Spleen (tissue), 11 donors: ENCODE results near the gene ACVRL1. TPM values are rescaled to one million over a fixed set of nuclear protein-coding genes. Genes with fewer than 3 reads are reported as not detected.

Experiments
- DNase-seq: peaks from one replicate; pipeline ENCODE4 v3.0.0-alpha.2; 2020
- H3K27ac ChIP-seq, 8 donors: fragments of 200-600 bp; sonication (generic) in 7 of 8; 1 replicate in 4 of 8; 2 replicates in 4 of 8; pipeline versions ENCODE4 v1.5.0 to v1.8.0; 2016 to 2021; ENCODE audit warnings: inconsistent platforms in 4 of 8, mild to moderate bottlenecking in 4 of 8, moderate library complexity in 1 of 8
- H3K27me3 ChIP-seq, 7 donors: fragments of 200-600 bp; sonication (generic) in 6 of 7; replicated peaks in 1 of 7; 1 replicate in 4 of 7; 2 replicates in 3 of 7; pipeline versions ENCODE4 v1.5.0 to v1.8.0; 2016 to 2021; ENCODE audit warnings: inconsistent platforms in 3 of 7, mild to moderate bottlenecking in 1 of 7
- H3K36me3 ChIP-seq, 6 donors: fragments of 200-600 bp; sonication (generic) in 5 of 6; 1 replicate in 4 of 6; 2 replicates in 2 of 6; pipeline versions ENCODE4 v1.5.0 to v1.8.0; 2016 to 2021; ENCODE audit warnings: inconsistent platforms in 2 of 6
- H3K4me1 ChIP-seq, 6 donors: fragments of 200-600 bp; sonication (generic) in 5 of 6; 1 replicate in 3 of 6; 2 replicates in 3 of 6; pipeline versions ENCODE4 v1.5.0 to v1.8.0; 2016 to 2021; ENCODE audit warnings: inconsistent platforms in 3 of 6
- H3K4me3 ChIP-seq, 8 donors: fragments of 200-600 bp; sonication (generic) in 7 of 8; 1 replicate in 4 of 8; 2 replicates in 4 of 8; pipeline versions ENCODE4 v1.5.0 to v1.8.0; 2016 to 2021; ENCODE audit warnings: inconsistent platforms in 4 of 8, mild to moderate bottlenecking in 4 of 8, moderate library complexity in 2 of 8
- H3K9me3 ChIP-seq, 8 donors: fragments of 200-600 bp; sonication (generic) in 7 of 8; 1 replicate in 4 of 8; 2 replicates in 4 of 8; pipeline versions ENCODE4 v1.5.0 to v1.8.0; 2016 to 2021; ENCODE audit warnings: inconsistent platforms in 4 of 8
- POLR2A ChIP-seq, 3 donors: fragments of 450-650 bp; IDR thresholded peaks; one replicate each; pipeline ENCODE4 v1.5.1; 2017; ENCODE audit warnings: antibody characterized with exemption in 3 of 3, mild to moderate bottlenecking in 1 of 3
- POLR2AphosphoS5 ChIP-seq, 3 donors: sonication (generic); formaldehyde crosslinking; IDR thresholded peaks; one replicate each; pipeline ENCODE4 v1.5.1; 2017; ENCODE audit warnings: antibody characterized with exemption in 3 of 3
- WGBS, 5 donors: extraction: QIAGEN DNeasy Blood & Tissue Kit in 3 of 5; methylation state at CpG; one replicate each; pipeline versions ENCODE4 v1.1.5 to v1.1.7; 2013 to 2018; 5-methylcytosine and 5-hydroxymethylcytosine counted together
- intact Hi-C: fragments of 100-400 bp; cut with DNase I; formaldehyde crosslinking; loops from one replicate; pipeline ENCODE4 v1.15.0; 2023; ENCODE audit warnings: low total_unique reads
- polyA plus RNA-seq, 3 donors: library from polyadenylated mRNA; stranded (reverse); fragments of 200-250 nt; gene quantifications; one replicate each; pipeline ENCODE4 v1.2.1, GENCODE V29; 2013
- total RNA-seq, 7 donors: library from RNA; depleted of rRNA in 3 of 7; stranded (reverse); fragments of >200 nt in 3 of 7; fragmentation: NEBNext Ultra II Directional in 4 of 7; extraction: Animal tissue kit (Norgen Biotek cat#: 25700) in 4 of 7; gene quantifications; one replicate each; pipeline versions ENCODE4 v1.1.0 to v1.2.1, GENCODE V29; 2016 to 2021
- TF ChIP-seq, protein P1 (sequence below), 11 experiments: fragments of 200-600 bp in 7 of 11; fragments of 450-650 bp in 4 of 11; sonication (generic) in 4 of 11; IDR thresholded peaks in 8 of 11; conservative IDR thresholded peaks in 3 of 11; 1 replicate in 7 of 11; 2 replicates in 4 of 11; pipeline versions ENCODE4 v1.4.0 to v1.8.0; 2016 to 2021; ENCODE audit warnings: antibody characterized with exemption in 11 of 11, inconsistent platforms in 4 of 11, mild to moderate bottlenecking in 1 of 11
- donor health status: healthy with polysubstance abuse.
- donor health status: DM: no; HTN: no; CAD: no; lungs with moderate emphysema.
- donor health status: DM: no; HTN: no; CAD: no.
- donor health status: Bipolar disorder and iron deficiency.
- donor health status: healthy.
- donor health status: DM: no; HTN: no; CAD: no.
- donor health status: DM: yes; HTN: yes; CAD: no.

ACVRL1 gene
- total and polyA plus RNA-seq, 10 donors: 12.5 to 109 (median 89.1) TPM

DNA sequence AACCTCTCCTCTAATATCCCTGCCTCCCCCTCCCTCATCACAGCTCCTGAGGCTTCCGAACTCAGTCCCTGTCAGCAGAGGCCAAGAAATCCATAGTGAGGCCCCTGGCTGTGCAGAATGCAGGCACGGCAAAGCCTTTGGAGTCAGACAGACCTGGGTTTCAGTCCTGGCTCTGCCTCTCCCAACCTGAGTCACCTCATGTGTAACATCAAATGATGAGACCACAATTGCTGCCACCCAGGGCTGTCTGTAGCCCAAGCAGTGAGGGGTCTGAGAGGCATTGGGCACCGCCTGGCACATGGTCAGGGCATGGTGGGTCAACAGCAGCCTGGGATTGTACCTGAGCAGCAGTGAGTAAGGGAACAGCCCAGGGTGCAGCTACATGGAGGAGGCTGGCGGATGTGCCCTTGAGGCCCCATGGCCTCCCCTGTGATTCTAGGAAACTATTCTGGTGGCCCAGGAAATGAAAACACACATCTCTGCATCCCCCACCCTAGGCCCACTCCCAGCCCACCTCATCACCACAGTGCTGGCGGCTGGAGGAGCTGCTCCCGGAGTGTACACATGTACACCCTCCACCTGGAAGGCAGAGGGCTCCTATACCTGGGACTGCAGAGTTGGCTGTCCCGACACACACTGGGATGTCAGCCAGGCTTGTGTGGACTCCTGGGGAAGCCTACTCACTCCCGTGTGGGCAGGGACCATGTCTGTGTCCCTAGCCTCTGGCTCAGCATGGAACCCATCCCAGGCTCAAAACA, 11.7 kb upstream of the ACVRL1 start:
- Histone ChIP-seq H3K27ac (peak overlapping the region in 3 of 8 donors; percentile 2 to 50 (median 28)), H3K9me3 (no peaks in the 10 kb centered on the region), H3K4me1 (peaks cover 0 to 49% (median 22%) of the 10 kb centered on the region in 6 donors), H3K36me3 (no peaks in the 10 kb centered on the region), H3K4me3 (no peak overlapping the region), H3K27me3 (peaks cover 0 to 4% (median 0%) of the 10 kb centered on the region in 7 donors)
- WGBS, 5 donors: 82 to 93% (median 91%) methylated on average over 7 to 8 of the region's 8 CpGs
- peak; percentile 63 for DNase-seq
- TF ChIP-seq POLR2AphosphoS5 (IDR thresholded peaks at IDR 0.05): no peak
- TF ChIP-seq, protein P1, sequence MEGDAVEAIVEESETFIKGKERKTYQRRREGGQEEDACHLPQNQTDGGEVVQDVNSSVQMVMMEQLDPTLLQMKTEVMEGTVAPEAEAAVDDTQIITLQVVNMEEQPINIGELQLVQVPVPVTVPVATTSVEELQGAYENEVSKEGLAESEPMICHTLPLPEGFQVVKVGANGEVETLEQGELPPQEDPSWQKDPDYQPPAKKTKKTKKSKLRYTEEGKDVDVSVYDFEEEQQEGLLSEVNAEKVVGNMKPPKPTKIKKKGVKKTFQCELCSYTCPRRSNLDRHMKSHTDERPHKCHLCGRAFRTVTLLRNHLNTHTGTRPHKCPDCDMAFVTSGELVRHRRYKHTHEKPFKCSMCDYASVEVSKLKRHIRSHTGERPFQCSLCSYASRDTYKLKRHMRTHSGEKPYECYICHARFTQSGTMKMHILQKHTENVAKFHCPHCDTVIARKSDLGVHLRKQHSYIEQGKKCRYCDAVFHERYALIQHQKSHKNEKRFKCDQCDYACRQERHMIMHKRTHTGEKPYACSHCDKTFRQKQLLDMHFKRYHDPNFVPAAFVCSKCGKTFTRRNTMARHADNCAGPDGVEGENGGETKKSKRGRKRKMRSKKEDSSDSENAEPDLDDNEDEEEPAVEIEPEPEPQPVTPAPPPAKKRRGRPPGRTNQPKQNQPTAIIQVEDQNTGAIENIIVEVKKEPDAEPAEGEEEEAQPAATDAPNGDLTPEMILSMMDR (IDR thresholded peaks at IDR 0.05 in 8 of 11, conservative IDR thresholded peaks at IDR 0.05 in 3 of 11): no peak
- no peak for TF ChIP-seq POLR2A (IDR thresholded peaks at IDR 0.05)
- intact Hi-C loops: loop anchor here (2.0 kb wide), 1 partner anchor 85 kb away; no protein-coding TSS in a partner anchor

DNA sequence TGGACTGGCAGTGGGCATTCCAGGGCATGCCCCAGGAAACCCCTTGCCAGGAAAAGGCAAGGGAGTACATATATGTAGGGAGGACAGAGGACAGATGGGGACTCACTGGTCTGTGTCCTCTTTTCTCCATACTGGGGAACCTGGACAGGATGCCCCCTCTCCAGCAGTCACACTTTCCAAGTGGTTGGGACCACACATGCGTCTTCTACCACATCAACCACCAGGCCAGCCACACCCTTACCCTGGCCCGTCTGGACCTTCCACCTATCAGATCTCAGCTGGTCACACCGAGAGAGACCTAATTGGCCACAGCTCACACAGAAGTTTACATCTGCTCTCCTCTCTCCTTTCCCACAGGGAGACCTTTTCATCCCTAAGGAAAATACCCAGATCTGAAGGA, 11.1 kb upstream of the ACVRL1 start:
- Histone ChIP-seq H3K9me3 (no peaks in the 10 kb centered on the region), H3K4me1 (peaks cover 0 to 49% (median 22%) of the 10 kb centered on the region in 6 donors), H3K27me3 (peaks cover 0 to 4% (median 0%) of the 10 kb centered on the region in 7 donors), H3K4me3 (no peak overlapping the region), H3K27ac (peak overlapping the region in 2 of 8 donors; percentile 56 to 65), H3K36me3 (no peaks in the 10 kb centered on the region)
- TF ChIP-seq POLR2A (IDR thresholded peaks at IDR 0.05) (no peak), POLR2AphosphoS5 (IDR thresholded peaks at IDR 0.05) (no peak)
- TF ChIP-seq, protein P1 (IDR thresholded peaks at IDR 0.05 in 8 of 11, conservative IDR thresholded peaks at IDR 0.05 in 3 of 11): no peak
- DNase-seq: no peak
- 64 to 92% (median 79%) methylated on average over 3 of the region's 3 CpGs for WGBS, 5 donors
- intact Hi-C loops: loop anchor here (2.0 kb wide), 1 partner anchor 85 kb away; no protein-coding TSS in a partner anchor

DNA sequence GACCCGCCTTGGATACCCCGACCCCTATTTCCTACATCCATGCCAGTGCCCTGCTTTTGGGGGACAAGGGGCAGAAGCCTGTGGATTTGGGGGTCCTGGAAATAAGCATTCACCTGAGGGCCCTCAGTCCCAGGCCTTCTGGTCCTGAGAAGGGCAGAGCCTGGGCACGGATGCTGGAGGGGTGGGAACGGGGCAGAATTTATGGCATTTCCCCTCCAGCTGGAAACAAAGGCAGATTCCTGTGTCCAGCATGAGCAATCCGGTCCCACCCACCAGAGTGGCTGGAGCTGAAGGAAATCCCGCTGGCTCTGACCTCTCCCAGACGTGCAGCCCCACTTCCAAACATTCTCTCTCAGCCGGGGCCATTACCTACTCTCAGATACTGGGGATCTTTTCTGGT, 10.1 kb upstream of the ACVRL1 start:
- peak; percentile 66 for DNase-seq
- H3K27ac ChIP-seq: peak overlapping the region in 6 of 8 donors; percentile 4 to 65 (median 33)
- no peaks in the 10 kb centered on the region for H3K36me3 ChIP-seq
- H3K27me3 ChIP-seq: peaks cover 0 to 4% (median 0%) of the 10 kb centered on the region in 7 donors
- TF ChIP-seq POLR2AphosphoS5 (IDR thresholded peaks at IDR 0.05): peak in 2 of 3 donors; percentile 31 to 52
- no peak for TF ChIP-seq POLR2A (IDR thresholded peaks at IDR 0.05)
- 58 to 74% (median 64%) methylated on average over 8 of the region's 8 CpGs for WGBS, 5 donors
- H3K4me3 ChIP-seq: no peak overlapping the region
- intact Hi-C loops: loop anchor here (2.0 kb wide), 1 partner anchor 84 kb away; no protein-coding TSS in a partner anchor
- H3K9me3 ChIP-seq: no peaks in the 10 kb centered on the region
- H3K4me1 ChIP-seq: peaks cover 0 to 49% (median 22%) of the 10 kb centered on the region in 6 donors

DNA sequence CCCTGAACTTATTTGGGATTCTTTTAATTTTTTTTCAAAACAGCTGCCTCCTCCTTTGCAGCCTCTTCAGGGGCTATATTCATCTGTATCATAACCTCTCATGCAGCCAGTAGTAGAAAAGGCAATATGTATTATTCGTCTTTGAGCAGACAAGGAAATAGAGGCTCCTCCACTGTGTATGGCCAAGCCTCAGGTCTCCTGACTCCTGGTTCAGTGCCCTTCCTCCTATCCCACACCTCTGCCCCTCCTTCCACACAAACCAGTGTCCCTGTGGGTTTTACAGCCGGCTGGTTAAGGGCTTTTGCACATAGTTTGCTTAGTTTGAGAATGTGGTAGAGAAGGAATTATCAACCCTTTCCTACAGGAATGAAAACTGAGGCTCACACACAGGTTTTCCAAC, 8.8 kb upstream of the ACVRL1 start:
- no peak overlapping the region for H3K4me3 ChIP-seq
- H3K36me3 ChIP-seq: no peaks in the 10 kb centered on the region
- no peaks in the 10 kb centered on the region for H3K9me3 ChIP-seq
- no peak for DNase-seq
- peaks cover 0 to 49% (median 22%) of the 10 kb centered on the region in 6 donors for H3K4me1 ChIP-seq
- WGBS, 5 donors: 59 to 87% (median 73%) methylated on average over 2 of the region's 2 CpGs
- no peak for TF ChIP-seq POLR2AphosphoS5 (IDR thresholded peaks at IDR 0.05)
- TF ChIP-seq, protein P1 (IDR thresholded peaks at IDR 0.05 in 8 of 11, conservative IDR thresholded peaks at IDR 0.05 in 3 of 11): no peak
- TF ChIP-seq POLR2A (IDR thresholded peaks at IDR 0.05): no peak
- intact Hi-C loops: no loop called here
- peaks cover 0 to 4% (median 0%) of the 10 kb centered on the region in 7 donors for H3K27me3 ChIP-seq
- peak overlapping the region in 2 of 8 donors; percentile 18 to 21 for H3K27ac ChIP-seq
